ENCODE measurements around the gene ZEB2. TPM values are rescaled to one million over a fixed set of nuclear protein-coding genes. Genes with fewer than 3 reads are reported as not detected.
A peak's percentile ranks its signal among the peaks of the same experiment; 100 is the strongest.

The ZEB2 gene
- total and polyA plus RNA-seq, 7 donors, result 8.1 to 70.6 (median 51.0) TPM

DNA sequence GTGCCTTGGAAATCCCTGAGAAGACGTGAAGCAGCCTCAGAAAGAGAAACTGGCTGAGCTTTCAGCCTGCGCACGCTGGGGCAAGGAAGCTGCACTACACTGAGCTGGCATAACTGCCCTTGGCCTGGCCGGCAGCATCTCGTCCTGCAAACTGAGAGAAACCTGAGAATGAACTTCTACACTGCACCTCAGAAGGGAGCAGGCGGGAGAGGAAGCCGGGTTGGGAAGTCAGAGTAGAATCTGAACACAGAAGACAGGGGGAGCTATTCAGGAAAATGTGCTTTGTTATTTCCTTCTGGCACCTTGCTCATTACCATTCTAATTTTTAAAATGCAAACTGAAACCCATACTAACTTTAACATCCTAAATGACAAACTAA, 70.9 kb downstream of the ZEB2 start:
- intact Hi-C loops (cut with DNase I), result no loop called here

DNA sequence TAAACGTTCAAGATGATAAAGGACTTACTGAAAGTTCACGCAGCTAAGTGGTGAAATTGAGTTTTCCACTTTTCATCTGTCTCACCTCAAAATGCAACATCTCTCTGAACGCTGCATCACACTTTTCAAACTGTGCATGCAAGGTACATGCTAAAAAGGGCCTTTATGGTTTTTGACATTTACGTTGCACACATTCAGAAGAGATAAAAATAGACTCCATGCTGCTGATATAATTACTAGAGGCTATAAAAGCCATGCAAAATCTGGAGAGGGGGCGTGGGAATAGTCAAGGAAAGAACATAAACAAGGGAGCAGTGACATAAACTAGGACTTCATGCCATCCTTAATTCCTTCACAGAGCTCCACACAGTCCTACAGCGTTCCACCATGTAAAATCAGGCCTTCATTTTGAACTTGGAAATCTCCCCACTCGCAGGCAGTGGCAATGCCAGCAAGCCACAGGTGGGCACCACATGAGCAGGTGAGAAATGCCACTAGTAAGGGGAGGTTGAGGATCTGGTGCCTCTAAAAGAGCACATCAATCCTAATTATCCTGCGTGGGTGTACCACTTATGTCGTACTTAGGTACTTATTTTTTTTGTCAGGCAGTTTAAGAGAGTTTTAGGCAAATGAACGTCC, 71.4 kb downstream of the ZEB2 start:
- Histone ChIP-seq H3K9me3 (no peaks in the 10 kb centered on the region), H3K4me3 (peak overlapping the region in 1 of 4 donors; percentile 9), H3K4me1 (peaks cover 0 to 4% (median 0%) of the 10 kb centered on the region in 4 donors), H3K27me3 (no peaks in the 10 kb centered on the region), H3K36me3 (no peaks in the 10 kb centered on the region), H3K27ac (peak overlapping the region in 3 of 4 donors; percentile 21 to 42 (median 24))
- 64 to 75% methylated on average over 10 of the region's 10 CpGs for WGBS, 2 donors
- intact Hi-C loops (cut with DNase I), result no loop called here
- DNase-seq, result no peak
- TF ChIP-seq, protein P1, sequence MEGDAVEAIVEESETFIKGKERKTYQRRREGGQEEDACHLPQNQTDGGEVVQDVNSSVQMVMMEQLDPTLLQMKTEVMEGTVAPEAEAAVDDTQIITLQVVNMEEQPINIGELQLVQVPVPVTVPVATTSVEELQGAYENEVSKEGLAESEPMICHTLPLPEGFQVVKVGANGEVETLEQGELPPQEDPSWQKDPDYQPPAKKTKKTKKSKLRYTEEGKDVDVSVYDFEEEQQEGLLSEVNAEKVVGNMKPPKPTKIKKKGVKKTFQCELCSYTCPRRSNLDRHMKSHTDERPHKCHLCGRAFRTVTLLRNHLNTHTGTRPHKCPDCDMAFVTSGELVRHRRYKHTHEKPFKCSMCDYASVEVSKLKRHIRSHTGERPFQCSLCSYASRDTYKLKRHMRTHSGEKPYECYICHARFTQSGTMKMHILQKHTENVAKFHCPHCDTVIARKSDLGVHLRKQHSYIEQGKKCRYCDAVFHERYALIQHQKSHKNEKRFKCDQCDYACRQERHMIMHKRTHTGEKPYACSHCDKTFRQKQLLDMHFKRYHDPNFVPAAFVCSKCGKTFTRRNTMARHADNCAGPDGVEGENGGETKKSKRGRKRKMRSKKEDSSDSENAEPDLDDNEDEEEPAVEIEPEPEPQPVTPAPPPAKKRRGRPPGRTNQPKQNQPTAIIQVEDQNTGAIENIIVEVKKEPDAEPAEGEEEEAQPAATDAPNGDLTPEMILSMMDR (IDR thresholded peaks at IDR 0.05), result no peak
- no peak for TF ChIP-seq EP300 (IDR thresholded peaks at IDR 0.05)

More for the DNA sequence above, 70.9 kb downstream of the ZEB2 start:
- no peak for DNase-seq
- H3K27ac ChIP-seq, result peak overlapping the region in 3 of 4 donors; percentile 21 to 42 (median 24)
- WGBS, 2 donors, result 40 to 62% methylated on average over 7 of the region's 7 CpGs
- H3K27me3 ChIP-seq, result no peaks in the 10 kb centered on the region
- no peaks in the 10 kb centered on the region for H3K36me3 ChIP-seq
- TF ChIP-seq, protein P1 (IDR thresholded peaks at IDR 0.05), result peak in 2 of 4 experiments; percentile 10 to 18
- TF ChIP-seq EP300 (IDR thresholded peaks at IDR 0.05) (no peak), POLR2AphosphoS5 (IDR thresholded peaks at IDR 0.05) (no peak), POLR2A (IDR thresholded peaks at IDR 0.05) (no peak)
- H3K4me3 ChIP-seq, result peak overlapping the region in 1 of 4 donors; percentile 9
- peaks cover 0 to 7% (median 0%) of the 10 kb centered on the region in 4 donors for H3K4me1 ChIP-seq
- no peaks in the 10 kb centered on the region for H3K9me3 ChIP-seq

DNA sequence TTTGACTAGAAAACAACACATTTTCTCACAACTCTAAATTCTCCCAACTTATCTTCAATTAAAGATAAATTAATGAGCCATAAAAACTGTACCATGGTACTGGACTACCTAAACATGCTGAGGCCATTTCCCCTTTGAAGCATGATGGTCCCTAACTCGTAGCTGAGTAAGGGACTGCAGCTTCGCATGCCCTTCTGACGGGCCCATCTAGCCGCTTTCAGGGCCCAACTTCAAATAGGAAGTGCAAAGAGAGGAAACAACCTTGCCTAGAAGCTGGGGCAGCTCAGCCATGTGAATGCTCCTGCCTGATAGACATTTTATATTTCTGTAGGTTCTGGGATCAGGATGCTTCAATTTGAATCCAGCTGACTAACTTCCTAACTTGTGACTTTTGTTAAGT, 72.4 kb downstream of the ZEB2 start:
- Histone ChIP-seq H3K27me3 (no peaks in the 10 kb centered on the region), H3K27ac (peak overlapping the region in 1 of 4 donors; percentile 6), H3K9me3 (no peaks in the 10 kb centered on the region), H3K4me1 (no peaks in the 10 kb centered on the region), H3K36me3 (no peaks in the 10 kb centered on the region), H3K4me3 (no peak overlapping the region)
- no peak for DNase-seq
- TF ChIP-seq POLR2A (IDR thresholded peaks at IDR 0.05), result no peak
- TF ChIP-seq, protein P1 (IDR thresholded peaks at IDR 0.05), result no peak
- no peak for TF ChIP-seq POLR2AphosphoS5 (IDR thresholded peaks at IDR 0.05)
- TF ChIP-seq EP300 (IDR thresholded peaks at IDR 0.05), result no peak
- intact Hi-C loops (cut with DNase I), result no loop called here
- WGBS, 2 donors, result 87 to 89% methylated on average over 4 of the region's 4 CpGs

DNA sequence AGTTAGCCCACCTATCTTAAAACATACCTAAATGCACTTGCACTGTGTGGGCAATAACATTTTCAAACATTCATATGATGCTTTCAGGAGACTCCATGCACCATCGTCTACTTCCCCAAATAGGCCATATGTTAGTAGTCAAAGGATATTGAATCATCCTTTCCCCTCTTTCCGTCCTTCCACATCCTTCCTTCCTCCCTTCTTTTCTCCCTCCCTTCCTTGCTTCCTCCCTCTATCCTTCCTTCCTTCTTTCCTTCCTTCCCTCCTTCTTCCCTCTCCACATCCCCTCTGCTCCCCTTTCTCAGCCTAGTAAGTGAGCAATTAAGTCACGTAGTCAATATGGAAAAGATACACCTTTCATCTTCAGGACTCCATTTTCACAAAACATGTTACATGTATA, 73.8 kb downstream of the ZEB2 start:
- no peak overlapping the region for H3K27ac ChIP-seq
- H3K4me1 ChIP-seq, result no peaks in the 10 kb centered on the region

More for the DNA sequence above, 73.8 kb downstream of the ZEB2 start:
- H3K36me3 ChIP-seq, result no peaks in the 10 kb centered on the region
- no peak for DNase-seq
- intact Hi-C loops (cut with DNase I), result no loop called here
- TF ChIP-seq, protein P1 (IDR thresholded peaks at IDR 0.05), result no peak
- TF ChIP-seq EP300 (IDR thresholded peaks at IDR 0.05), result no peak
- TF ChIP-seq POLR2AphosphoS5 (IDR thresholded peaks at IDR 0.05), result no peak
- no peak for TF ChIP-seq POLR2A (IDR thresholded peaks at IDR 0.05)
- WGBS, 2 donors, result 82 to 84% methylated on average over 3 of the region's 3 CpGs
- H3K27me3 ChIP-seq, result no peaks in the 10 kb centered on the region
- no peak overlapping the region for H3K4me3 ChIP-seq
- H3K9me3 ChIP-seq, result no peaks in the 10 kb centered on the region

Measured in sigmoid colon (tissue), 7 donors.